GM18519 (cell line): Measurements from ENCODE around the gene KIAA1958.

ENCODE experiments used
- ATAC-seq: cut with Tn5 transposase; IDR thresholded peaks from one replicate; pipeline ENCODE4 v1.9.1; 2021; ENCODE audit warnings: mild to moderate bottlenecking, moderate library complexity; ENCODE audit not compliant: unreplicated experiment, low FRiP score

KIAA1958 gene

DNA sequence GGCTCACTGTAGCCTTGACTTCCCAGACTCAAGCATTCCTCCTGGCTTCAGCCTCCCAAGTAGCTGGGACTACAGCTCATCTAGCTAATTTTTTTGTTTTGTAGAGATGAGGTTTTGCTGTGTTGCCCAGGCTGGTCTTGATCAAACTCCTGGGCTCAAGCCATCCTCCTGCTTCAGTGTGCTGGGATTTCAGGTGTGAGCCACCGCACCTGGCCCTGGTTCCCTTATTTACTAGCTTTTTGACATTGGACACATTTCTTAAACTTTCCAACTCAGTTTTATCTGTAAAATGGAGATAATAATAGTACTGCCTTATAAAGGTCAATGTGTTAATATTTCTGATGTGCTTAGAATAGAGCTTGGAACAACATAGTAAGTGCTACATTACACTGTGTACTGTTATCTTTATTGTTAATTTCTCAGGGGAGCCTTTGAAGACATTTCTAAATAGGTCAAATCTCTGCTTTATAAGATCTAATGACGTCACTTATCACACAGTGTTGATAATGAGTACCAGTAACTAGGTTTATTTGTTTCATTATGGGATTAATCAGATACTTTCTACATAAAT lies 66.7 kb downstream of the KIAA1958 start:
- no peak for ATAC-seq

DNA sequence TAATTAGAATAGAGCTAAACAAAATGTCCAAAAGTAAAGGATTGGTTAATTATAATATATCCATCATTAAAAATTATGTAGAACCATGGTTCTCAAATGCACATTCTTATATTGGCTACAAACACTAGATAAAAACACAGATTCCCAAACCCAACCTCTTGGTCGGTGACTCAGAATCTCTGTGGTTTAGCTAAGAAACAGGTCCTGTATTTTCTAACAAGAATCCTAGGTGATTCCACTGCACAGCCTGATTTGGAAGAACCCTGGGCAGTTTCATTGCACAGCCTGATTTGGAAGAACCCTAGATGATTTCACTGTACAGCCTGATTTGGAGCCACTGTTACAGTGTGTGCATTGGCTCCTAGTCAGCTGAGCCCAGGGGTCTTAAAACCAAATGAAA lies 67.9 kb downstream of the KIAA1958 start:
- ATAC-seq = no peak

- ATAC-seq = no peak
These were observed 68.5 kb downstream of the KIAA1958 start for GRCh38 chr9:112555101-112555643.

DNA sequence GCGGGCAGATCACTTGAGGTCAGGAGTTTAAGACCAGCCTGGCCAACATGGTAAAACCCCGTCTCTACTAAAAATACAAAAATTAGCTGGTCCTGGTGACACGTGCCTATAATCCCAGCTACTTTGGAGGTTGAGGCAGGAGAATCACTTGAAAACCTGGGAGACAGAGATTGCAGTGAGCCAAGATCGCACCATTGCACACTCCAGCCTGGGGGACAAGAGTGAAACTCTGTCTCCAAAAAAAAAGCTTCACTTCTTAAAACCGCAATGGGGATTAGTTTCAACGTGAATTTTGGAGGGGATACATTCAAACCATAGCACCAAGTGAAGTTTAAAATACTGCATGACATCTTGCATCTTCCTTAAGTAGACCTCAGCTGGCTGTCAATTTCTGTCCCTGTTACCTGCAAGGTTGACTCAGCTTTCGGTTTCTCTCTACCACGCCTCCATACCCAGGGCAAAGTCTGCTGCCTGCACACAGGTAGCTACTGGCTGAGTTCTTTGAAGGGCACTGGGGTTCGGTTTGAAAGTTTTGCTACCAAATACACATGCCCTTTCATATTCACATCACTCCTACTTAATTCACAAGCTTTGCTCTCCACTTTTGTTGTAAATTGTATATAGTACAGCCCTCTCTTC lies 69.3 kb downstream of the KIAA1958 start:
- no peak for ATAC-seq

GRCh38 chr9:112556497-112557442 lies 70.1 kb downstream of the KIAA1958 start:
- no peak for ATAC-seq

GRCh38 chr9:112558476-112558875 lies 71.8 kb downstream of the KIAA1958 start:
- ATAC-seq = no peak

DNA sequence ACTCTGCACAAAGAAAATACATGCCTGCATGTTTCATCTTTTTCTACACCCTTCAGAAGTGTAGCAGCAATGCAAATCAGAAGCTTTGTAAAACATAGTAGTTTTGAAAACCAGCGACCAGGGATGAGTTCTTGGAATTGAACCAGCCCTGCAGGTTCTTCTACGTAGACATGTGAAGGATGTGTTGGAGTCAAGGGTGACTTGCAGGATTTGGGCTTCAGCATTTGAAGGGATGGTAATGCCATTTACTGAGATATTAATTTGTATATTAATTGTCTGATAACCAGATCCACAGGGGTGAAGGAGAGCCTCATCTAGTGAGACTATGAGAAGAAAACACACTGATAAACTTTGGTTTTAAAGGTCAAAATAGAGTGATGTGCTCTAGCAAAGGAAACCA lies 72.4 kb downstream of the KIAA1958 start:
- no peak for ATAC-seq

GRCh38 chr9:112559629-112560413 lies 73.2 kb downstream of the KIAA1958 start:
- ATAC-seq = no peak

DNA sequence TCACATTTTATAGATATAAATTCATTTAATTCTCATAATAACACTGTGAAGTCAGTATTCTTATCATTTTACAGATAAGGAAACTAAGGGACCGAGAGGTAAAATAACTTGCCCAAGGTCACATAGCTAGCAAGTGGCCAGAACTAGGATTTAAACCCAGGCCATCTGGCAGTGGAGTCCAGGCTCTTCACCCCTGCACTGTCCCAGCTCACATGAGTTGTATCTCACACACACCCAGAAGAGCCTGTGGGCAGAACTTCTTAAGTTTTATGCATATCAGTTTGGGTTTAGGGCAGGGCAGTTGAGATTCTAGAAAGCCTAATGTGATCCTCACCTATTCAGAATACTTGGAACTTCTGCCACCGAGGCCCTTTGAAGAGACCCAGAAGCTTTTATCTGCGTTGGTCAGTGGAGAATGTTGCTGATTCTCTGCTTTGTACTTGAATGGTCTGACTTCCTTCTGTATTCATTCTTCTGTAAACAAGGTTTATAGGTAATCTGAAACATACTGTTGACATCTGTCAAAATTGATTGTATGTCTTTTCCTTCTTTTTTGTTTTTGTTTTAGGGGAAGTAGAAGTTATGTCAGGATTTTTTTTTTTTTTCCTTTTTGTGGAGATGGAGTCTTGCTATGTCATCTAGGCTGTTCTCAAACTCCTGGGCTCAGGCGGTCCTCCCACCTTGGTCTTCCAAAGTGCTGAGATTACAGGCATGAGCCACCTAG lies 75.8 kb downstream of the KIAA1958 start:
- no peak for ATAC-seq

- ATAC-seq = no peak
These were observed 82.6 kb downstream of the KIAA1958 start for GRCh38 chr9:112569186-112569585.

DNA sequence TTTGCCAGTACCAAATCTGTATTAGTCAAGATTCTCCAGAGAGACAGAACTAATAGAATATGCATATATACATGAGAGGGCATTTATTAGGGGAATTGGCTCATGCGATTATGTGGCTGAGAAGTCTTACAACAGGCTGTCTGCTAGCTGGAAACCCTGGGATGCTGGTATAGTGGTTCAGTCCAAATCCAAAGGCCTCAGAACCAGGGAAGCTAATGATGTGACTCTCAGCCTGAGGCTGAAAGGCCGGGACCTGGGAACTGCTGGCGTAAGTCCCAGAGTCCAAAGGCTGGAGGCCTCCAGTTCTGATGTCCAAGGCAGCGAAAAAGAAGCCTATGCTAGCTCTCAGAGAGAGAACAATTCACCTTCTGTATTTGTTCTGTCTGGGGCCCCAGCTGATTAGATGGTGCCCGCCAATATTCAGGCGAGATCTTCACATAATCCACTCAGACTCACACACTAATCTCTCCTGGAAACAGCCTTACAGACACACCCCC lies 84.1 kb downstream of the KIAA1958 start:
- no peak for ATAC-seq

- no peak for ATAC-seq
These were observed 85.2 kb downstream of the KIAA1958 start for GRCh38 chr9:112571624-112572355.

DNA sequence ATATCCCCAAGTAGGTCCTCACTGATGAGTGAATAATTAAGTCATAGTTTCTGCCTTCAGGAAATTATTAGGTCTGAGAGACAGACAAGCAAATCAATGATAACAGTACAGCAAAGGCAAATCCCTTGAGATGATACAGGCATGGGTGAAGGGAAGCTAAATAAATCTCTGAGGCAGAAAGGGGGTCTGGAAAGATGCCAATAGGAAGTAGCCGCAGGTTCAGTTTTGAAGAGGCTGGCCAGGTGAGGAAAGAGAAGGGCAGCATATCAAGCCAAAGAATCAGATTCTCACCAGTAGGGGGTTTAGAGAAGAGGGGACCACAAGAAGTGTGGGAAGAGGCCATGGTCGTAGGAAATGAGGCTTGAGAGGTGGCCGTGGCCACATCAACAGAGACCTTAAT lies 85.8 kb downstream of the KIAA1958 start:
- ATAC-seq = no peak

DNA sequence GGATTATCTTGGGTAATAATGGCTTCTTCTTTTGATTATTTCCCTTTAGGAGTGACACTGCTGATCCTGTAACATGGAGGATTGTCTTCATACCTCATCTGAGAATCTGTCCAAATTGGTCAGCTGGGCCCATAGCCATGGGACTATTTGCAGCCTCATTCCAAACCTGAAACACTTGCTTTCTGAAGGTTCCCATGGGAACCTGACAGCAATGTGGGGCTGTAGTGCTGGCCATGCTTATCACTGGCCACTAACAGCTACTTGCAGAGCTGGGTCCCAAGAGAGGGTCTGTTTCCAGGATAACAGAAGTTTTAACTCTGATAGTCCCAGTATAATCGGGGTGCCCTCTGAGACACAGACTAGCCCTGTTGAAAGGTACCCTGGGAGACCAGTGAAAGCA lies 87.4 kb downstream of the KIAA1958 start:
- no peak for ATAC-seq

DNA sequence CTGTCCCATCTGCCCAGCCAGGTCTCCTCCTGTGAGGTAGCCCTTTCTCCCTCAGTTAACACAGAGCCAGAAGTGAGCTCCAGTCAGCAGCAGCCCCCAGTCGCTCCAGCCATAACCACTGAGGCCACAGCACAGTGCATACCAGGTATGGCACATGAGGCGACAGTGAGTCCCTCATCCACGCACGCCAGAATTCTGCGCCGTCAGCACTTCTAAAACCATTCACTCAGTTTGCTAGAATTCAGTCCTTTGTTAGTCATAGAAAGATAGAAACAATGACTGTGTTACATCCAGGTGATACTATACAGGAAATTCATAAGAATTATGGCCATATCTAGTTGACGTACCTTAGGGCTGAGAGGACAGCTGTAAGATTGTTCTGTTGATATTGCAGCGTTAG lies 88.5 kb downstream of the KIAA1958 start:
- no peak for ATAC-seq

DNA sequence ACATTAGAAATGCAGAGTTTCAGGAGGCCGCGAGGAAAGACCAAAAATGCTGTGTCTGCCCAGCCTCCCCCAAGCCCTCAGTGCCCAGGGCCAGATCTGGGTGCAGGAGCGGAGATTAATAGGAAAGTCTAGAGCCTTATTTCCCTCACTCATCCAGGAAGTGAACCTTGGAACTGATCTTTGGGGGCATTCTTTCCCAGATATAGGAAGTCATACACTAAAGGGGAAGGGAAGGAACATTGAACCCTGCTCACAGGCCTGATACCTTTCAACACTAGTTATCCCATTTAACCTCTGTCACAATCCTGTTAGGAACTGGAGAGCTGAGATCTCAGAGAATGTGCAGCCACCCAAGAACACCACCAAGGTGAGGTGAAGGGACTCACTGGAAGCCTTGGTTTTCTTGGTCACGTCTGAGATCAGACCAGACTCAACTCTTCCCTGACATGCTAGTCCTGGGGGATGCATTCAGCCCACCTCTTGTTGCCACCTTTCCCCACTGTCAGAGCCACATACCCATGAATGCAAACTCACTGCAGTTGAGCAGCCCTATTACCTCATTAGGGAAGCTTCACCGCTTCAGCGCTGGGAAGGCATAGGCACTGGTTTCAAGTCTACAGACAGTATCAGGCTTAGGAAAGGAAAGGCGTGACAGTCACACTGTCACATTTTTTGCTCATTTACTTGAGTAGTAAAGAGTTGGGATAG lies 95.0 kb downstream of the KIAA1958 start:
- no peak for ATAC-seq

DNA sequence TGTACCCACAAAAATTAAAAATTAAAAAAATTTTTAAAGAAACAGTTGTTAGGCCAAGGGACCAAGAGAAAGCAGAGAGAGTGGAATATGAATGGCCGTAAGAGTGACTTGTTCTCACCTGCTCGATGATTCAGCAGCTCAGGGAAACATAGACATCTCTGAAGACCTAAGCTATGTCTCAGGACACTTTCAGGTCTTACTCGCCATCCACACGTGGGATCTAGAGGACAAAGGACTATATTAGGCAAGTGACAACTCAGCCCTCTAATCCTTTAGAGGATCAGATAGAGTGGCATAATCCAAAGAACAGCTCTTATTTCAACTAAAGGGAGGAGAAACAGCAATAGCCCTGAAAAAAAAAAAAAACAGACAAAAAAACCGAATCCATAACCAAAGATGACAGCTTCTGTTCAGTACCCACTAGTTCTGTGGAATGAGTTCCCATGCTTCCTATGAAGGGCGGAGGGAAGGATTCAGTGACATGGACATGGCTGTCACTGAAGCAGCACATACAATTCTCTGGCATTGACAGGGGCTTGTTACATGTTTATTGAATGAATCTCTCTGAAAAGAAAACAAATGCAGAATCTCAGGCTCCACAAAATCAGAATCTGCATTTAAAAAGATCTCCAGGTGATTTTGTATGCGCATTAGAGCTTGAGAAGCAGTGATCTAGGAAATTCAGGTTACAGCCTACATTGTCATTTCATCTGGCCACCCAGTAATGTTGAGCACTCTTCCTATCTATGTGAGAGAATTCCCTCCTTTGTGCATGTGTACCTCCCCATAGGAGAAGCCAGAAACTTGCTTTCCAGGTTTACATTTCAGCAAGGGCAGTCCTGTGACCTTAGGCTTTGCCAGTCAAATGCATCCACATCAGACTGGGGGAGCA lies 96.0 kb downstream of the KIAA1958 start:
- ATAC-seq = no peak
